HG02943 (cell line): ENCODE results near the gene GNPTG.

Experiments used
- ATAC-seq: cut with Tn5 transposase; IDR thresholded peaks from one replicate; pipeline ENCODE4 v1.9.1; 2021; ENCODE audit warnings: mild to moderate bottlenecking, low read depth, moderate library complexity; ENCODE audit not compliant: unreplicated experiment

GNPTG gene

DNA sequence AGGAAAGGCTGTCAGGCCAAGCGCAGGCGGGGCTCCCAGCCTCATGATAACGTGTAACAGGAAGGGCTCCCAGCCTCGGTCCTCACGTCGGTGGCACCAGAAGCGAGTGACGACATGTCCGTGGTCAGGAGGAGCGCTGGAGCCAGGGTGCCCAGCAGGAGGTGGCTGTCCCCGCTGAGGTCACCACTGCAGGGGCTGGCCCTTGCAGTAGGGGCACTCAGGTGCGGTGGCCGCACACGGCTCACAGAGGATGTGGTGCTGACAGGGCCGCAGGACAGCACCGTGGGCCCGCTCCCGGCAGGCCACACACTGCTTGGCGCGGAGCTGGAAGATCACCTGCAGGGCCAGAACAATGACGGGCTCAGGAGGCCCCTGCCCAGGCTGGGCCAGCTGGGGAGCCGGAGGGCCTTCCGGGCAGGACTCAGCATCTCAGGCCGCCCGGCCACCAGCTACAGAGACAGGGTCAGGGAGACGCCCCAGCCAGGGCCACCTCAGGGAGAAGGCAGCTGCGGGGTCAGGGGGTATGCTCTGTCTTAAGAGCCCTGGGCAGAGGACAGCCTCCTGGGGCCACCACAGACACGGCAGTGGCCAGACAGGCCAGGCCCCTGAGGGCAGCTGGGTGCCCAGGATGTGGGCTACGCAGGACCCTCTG is 14.5 kb downstream of the GNPTG start:
- no peak for ATAC-seq

DNA sequence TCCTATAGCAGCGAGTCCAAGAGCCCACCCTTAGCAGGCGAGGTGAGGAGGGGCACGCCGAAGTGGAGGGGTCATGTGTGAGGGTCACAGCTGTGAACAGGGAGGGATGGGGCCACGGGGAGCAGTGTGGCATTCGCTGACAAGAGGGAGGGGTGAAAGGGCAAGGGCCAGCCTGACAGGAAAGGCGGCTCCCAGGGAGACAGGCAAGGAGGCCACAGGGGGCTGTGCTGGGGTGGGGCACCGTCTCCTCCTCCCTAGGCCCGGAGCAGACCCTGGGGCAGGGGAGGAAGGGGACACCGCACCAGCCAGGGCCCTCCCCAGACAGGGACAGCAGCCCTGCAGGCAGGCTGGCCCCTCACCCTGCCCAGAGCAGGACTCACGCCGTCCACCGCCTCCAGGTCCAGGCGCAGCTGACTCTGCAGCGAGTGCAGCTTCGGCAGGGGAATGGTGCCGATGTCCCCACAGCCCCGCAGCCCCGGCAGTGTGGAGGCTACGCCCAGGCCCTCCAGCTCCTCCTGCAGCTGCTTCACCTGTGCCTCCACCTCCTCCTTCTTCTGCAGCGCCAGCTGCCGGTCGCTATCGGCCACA is 15.1 kb downstream of the GNPTG start:
- ATAC-seq = no peak

GRCh38 chr16:1367486-1368174 is 15.9 kb downstream of the GNPTG start:
- no peak for ATAC-seq

- ATAC-seq = no peak
Observed at GRCh38 chr16:1371054-1371978, 19.6 kb downstream of the GNPTG start.

GRCh38 chr16:1372292-1372950 is 20.7 kb downstream of the GNPTG start:
- no peak for ATAC-seq

DNA sequence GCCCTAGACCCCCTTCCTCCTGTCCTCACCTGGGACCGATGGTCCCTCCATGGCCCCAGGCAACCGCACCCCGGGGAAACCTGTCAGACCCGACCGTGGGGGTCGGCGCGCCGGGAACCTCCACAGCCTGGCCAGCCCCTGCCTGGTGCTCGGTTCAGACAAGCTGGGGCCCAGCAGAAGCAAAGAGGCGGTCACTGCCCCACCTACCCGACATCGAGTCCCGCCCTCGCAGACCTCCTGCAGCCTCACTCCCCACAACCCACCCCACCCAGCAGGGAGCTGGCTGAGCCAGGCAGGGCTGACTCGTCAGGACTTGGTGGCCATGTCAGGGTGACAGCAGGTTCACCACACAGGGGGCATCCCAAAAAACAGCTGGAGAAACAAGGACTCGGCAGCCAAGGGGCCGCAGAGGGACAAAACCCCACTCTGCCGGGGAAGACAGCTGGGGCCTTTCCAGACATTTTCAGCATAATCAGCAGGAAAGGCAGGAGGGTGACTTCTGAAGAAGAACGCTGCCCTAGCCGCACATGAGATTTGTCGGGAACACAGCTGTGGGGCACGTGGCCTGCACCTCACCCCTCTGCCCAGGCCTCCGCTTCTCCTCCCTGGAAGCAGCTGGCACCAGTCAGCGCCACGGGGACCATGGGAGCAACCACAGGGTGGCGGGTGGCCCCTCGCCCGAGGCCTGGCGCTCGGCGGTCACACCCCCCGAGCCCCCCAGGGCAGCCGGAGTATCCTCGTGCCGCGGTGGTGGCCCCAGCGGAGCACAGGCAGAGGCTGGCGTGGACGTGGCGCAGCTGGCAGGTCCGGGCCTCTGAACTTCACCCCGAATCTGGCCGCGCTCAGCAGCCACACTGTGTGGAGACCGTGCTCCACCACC is 22.9 kb downstream of the GNPTG start:
- ATAC-seq = no peak

DNA sequence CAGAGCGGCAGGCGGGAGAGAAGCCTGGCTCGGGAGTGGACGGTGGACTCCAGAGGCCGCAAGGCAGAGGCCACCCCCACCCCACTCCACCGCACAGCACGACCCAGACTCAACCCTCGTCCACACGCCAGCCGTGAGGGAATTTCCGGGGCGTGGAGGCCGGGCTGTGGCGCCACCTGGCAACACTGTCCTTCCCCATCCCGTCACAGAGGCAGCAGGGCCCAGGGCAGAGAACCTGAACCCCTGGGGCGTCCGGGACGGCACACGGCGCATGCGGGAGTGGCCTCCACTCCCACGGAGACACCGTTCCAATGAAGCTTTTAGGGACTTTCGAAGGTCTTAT is 23.5 kb downstream of the GNPTG start:
- no peak for ATAC-seq

DNA sequence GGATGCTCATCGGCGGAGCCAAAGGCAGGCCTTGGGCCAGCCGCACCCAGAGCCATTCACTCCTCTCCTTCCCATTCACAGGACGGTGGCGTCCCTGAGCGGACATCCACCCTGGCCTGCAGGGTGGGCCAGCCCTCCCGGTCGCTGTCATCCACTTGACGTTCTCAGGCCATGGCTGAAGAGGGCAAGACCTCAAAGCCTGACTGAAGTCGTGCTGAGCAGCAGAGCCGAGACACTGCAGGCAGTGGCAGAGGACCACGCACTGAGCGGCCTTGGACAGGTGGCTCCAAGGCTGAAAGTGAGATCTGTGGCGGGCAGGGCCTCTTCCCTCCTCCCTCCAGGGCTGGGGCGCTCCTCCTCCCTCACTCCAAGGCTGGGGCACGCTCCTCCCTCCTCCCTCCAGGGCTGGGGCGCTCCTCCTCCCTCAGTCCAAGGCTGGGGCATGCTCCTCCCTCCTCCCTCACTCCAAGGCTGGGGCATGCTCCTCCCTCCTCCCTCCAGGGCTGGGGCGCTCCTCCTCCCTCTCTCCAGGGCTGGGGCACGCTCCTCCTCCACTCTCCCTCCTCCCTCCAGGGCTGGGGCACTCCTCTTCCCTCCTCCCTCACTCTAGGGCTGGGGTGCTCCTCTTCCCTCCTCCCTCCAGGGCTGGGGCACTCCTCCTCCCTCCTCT is 24.1 kb downstream of the GNPTG start:
- ATAC-seq = no peak

- no peak for ATAC-seq
Observed at GRCh38 chr16:1377406-1378010, 25.8 kb downstream of the GNPTG start.

GRCh38 chr16:1378087-1378803 is 26.5 kb downstream of the GNPTG start:
- no peak for ATAC-seq

DNA sequence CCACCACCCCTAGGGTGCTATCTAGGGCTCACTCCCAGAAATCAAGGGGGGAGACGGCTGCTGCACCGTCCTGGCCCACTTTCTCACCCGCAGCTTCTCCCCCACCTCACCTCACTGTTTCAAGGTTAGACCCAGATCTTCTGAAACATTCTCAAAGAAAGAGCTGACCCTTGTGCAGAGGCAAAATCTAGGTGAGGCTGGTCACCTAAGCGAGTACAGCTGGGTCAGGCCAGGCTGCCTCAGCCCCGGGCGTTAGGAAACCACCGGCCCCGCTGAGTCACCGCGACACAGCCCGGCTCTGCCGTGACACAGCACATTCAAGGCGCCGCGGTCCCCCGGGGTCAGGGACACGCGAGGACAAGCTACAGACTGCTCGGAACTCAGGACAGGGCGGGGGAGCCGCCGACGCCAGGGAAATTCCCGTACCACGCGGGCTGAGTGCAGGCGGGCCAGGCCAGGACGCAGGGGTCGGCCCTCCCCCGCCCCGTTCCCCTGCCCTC is 27.1 kb downstream of the GNPTG start:
- no peak for ATAC-seq

- ATAC-seq = no peak
Observed at GRCh38 chr16:1379304-1380076, 27.8 kb downstream of the GNPTG start.

- no peak for ATAC-seq
Observed at GRCh38 chr16:1380195-1380594, 28.5 kb downstream of the GNPTG start.

DNA sequence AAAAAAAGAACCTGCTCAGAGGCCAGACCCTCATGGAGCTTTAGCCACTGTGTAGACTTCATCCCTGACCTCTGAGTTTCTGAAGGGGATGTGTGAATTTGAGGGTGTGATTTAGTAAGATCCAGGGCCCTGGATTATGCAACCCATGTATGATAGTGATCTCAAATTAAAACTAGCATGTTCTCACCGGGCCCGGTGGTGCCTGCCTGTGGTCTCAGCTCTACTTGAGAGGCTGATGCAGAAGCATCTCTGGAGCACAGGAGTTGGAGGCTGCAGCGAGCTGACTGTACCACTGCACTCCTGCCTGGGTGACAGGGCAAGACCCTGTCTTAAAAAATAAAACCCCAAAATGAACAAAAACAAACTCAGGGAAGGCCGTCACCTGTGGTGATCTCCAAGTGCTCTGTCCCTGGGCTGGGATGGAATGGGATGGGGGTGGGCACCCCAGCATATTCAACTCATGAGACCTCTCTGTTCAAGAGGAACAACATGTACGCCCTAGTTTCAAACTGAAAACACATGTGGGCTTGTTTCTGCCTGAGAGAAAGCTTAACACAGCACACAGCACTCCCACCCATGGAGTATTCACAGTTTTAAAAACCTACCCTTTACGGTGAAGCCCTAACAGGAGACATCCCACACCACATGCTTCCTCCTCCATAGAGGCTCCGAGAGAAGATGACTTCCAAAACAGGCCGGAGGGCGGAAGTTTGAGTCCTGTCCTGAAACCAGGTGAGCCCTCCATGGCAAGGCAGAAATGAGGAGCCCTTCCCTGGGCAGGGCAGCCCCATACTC is 30.1 kb downstream of the GNPTG start:
- no peak for ATAC-seq

- no peak for ATAC-seq
Observed at GRCh38 chr16:1383556-1383955, 31.8 kb downstream of the GNPTG start.

DNA sequence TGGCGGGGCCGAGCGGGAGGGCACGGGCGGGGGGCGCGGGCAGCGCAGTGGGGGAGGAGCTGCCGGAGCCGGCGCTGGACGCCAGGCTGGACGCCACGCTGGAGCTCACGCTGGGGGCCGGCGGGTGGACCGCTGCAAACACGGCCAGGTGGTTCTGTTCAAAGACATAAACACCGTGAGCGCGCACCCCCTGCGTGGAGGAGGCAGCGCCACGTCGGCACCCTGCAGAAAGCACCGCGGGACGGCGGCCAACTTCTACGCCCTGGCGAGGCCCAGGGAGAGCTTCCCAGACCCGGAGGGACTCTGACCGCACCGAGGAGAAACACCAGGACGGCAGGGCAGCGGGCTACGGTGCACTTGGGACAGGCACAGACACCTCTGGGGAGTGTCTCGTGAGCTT is 33.5 kb downstream of the GNPTG start:
- ATAC-seq = no peak
